B cell (primary cell): ENCODE results near the gene TMEM35B. TPM values are rescaled to one million over a fixed set of nuclear protein-coding genes. Genes with fewer than 3 reads are reported as not detected.
"Not testable (repeated sequence)": the region's sequence is repeated elsewhere in the genome, so short reads cannot be mapped to it uniquely, and the experiment has no call there.

Experiments used
- ATAC-seq: fragments of 200-7000 bp; cut with Tn5 transposase; one replicate; pipeline ENCODE4 v1.10.0; 2021; ENCODE audit warnings: low read depth, mild to moderate bottlenecking, moderate number of reproducible peaks, moderate library complexity
- CTCF ChIA-PET: fragments of 350-600 bp; sonication (Branson Sonifier 250); formaldehyde crosslinking; loops from one replicate; lab custom pipeline; 2021; ENCODE audit warnings: antibody characterized with exemption, inconsistent platforms; lab: Charles Lee
- POLR2A ChIA-PET: fragments of 350-600 bp; sonication (Branson Sonifier 250); formaldehyde crosslinking; loops from one replicate; lab custom pipeline; 2021; ENCODE audit warnings: antibody characterized with exemption; lab: Charles Lee
- DNase-seq: peaks from one replicate; pipeline ENCODE4 v3.0.0; 2013
- H2AFZ ChIP-seq: 2 replicates; pipeline ENCODE4 v1.6.1; 2012; ENCODE audit warnings: mild to moderate bottlenecking, low read depth, low read length; ENCODE audit not compliant: insufficient read depth, poor library complexity, severe bottlenecking
- H3K27ac ChIP-seq, 2 donors: 1 replicate in 1 of 2; 2 replicates in 1 of 2; pipeline ENCODE4 v1.5.1; 2012 to 2013; ENCODE audit warnings: low read length in 2 of 2, mild to moderate bottlenecking in 2 of 2, moderate library complexity in 1 of 2
- H3K27me3 ChIP-seq, 4 experiments: fragments of 200-600 bp in 1 of 4; sonication (generic) in 1 of 4; replicated peaks in 1 of 4; 1 replicate in 2 of 4; 2 replicates in 2 of 4; pipeline versions ENCODE4 v1.6.1 to v1.7.0; 2013 to 2016; ENCODE audit warnings: low read length in 3 of 4, mild to moderate bottlenecking in 2 of 4, mixed read lengths in 1 of 4, moderate library complexity in 1 of 4; ENCODE audit not compliant: insufficient read depth in 4 of 4, control insufficient read depth in 3 of 4; ENCODE audit errors: control extremely low read depth in 1 of 4
- H3K36me3 ChIP-seq, 2 experiments: replicated peaks in 1 of 2; 1 replicate in 1 of 2; 2 replicates in 1 of 2; pipeline versions ENCODE4 v1.6.1 to v1.7.1; 2013; ENCODE audit warnings: low read length in 1 of 2; ENCODE audit not compliant: insufficient read depth in 2 of 2, control insufficient read depth in 1 of 2; ENCODE audit errors: control extremely low read depth in 1 of 2, extremely low read depth in 1 of 2
- H3K4me1 ChIP-seq, 2 donors: fragments of 200-600 bp in 1 of 2; sonication (generic) in 1 of 2; 1 replicate in 1 of 2; 2 replicates in 1 of 2; pipeline versions ENCODE4 v1.5.1 to v1.6.1; 2013 to 2017; ENCODE audit warnings: low read length in 2 of 2; ENCODE audit not compliant: control insufficient read depth in 2 of 2, insufficient read depth in 2 of 2
- H3K4me2 ChIP-seq: replicated peaks from 2 replicates; pipeline ENCODE3; 2012; ENCODE audit warnings: mild to moderate bottlenecking, low read depth, low read length; ENCODE audit not compliant: poor library complexity, severe bottlenecking
- H3K4me3 ChIP-seq, 5 experiments: fragments of 200-600 bp in 1 of 5; sonication (generic) in 1 of 5; 1 replicate in 3 of 5; 2 replicates in 2 of 5; pipeline versions ENCODE4 v1.5.1 to v1.7.0; 2011 to 2016; ENCODE audit warnings: low read length in 4 of 5, mild to moderate bottlenecking in 4 of 5, low read depth in 2 of 5, control low read depth in 1 of 5, moderate library complexity in 1 of 5; ENCODE audit not compliant: insufficient read depth in 1 of 5; ENCODE audit errors: control extremely low read depth in 1 of 5, extremely low read depth in 1 of 5
- H3K79me2 ChIP-seq: fragments of 200-600 bp; sonication (generic); one replicate; pipeline ENCODE4 v1.6.0; 2016; ENCODE audit warnings: low read length; ENCODE audit not compliant: control insufficient read depth, insufficient read depth
- H3K9ac ChIP-seq: fragments of 200-600 bp; sonication (generic); 2 replicates; pipeline ENCODE4 v1.6.1; 2017; ENCODE audit warnings: mild to moderate bottlenecking, low read length, moderate library complexity
- H3K9me3 ChIP-seq, 3 donors: one replicate each; pipeline versions ENCODE4 v1.6.1 to v1.7.1; 2013; ENCODE audit warnings: low read length in 2 of 3; ENCODE audit not compliant: control insufficient read depth in 2 of 3, insufficient read depth in 1 of 3; ENCODE audit errors: control extremely low read depth in 1 of 3
- H4K20me1 ChIP-seq: 2 replicates; pipeline ENCODE4 v1.6.0; 2012; ENCODE audit warnings: mild to moderate bottlenecking, low read length; ENCODE audit not compliant: insufficient read depth, control insufficient read depth, poor library complexity, severe bottlenecking
- H3K27ac Mint-ChIP-seq: one replicate; pipeline ENCODE4 v1.8.0; 2021; ENCODE audit warnings: mixed read lengths
- H3K27me3 Mint-ChIP-seq: one replicate; pipeline ENCODE4 v1.8.0; 2021; ENCODE audit warnings: mixed read lengths
- H3K4me1 Mint-ChIP-seq: one replicate; pipeline ENCODE4 v1.8.0; 2021; ENCODE audit warnings: mixed read lengths
- H3K4me3 Mint-ChIP-seq: one replicate; pipeline ENCODE4 v1.8.0; 2021; ENCODE audit warnings: mixed read lengths
- H3K9me3 Mint-ChIP-seq: one replicate; pipeline ENCODE4 v1.8.0; 2022; ENCODE audit warnings: mixed read lengths; ENCODE audit not compliant: insufficient read depth
- CTCF ChIP-seq: fragments of 200-600 bp; IDR thresholded peaks from one replicate; pipeline ENCODE4 v1.8.0; 2022; ENCODE audit warnings: antibody characterized with exemption, mild to moderate bottlenecking
- EZH2 ChIP-seq: IDR thresholded peaks from 2 replicates; pipeline ENCODE4 v1.6.1; 2012; ENCODE audit warnings: borderline replicate concordance, low read depth, mild to moderate bottlenecking, moderate library complexity, low read length; ENCODE audit not compliant: insufficient read depth, poor library complexity, severe bottlenecking
- WGBS: methylation state at CpG from one replicate; pipeline ENCODE4 v1.1.5; 2013; ENCODE audit warnings: missing lambda C conversion rate; ENCODE audit not compliant: insufficient coverage; 5-methylcytosine and 5-hydroxymethylcytosine counted together
- intact Hi-C: fragments of 100-400 bp; cut with micrococcal nuclease; formaldehyde crosslinking; loops from one replicate; pipeline ENCODE4 v1.10.0; 2022
- polyA plus RNA-seq: library from polyadenylated mRNA; depleted of rRNA; stranded (reverse); fragments of >200 nt; gene quantifications from 2 replicates; pipeline ENCODE4 v1.2.3, GENCODE V29; 2012
- total RNA-seq, 2 donors: library from RNA; stranded (reverse); fragments of 120-200 nt in 1 of 2; gene quantifications; 1 replicate in 1 of 2; 2 replicates in 1 of 2; pipeline versions ENCODE4 v1.2.3 to v1.2.4, GENCODE V29; 2013 to 2022

Gene TMEM35B
- total and polyA plus RNA-seq, 2 donors (not counting 1 experiment from before 2014, with no cell fraction given): 15.9 to 16.2 TPM

- Mint-ChIP-seq H3K9me3 (no peaks in the 10 kb centered on the region), H3K27me3 (no peaks in the 10 kb centered on the region), H3K4me1 (no peaks in the 10 kb centered on the region), H3K4me3 (no peak overlapping the region), H3K27ac (no peak overlapping the region)
- Histone ChIP-seq H3K4me1 (no peaks in the 10 kb centered on the region), H3K36me3 (no peaks in the 10 kb centered on the region), H3K4me3 (no peak overlapping the region), H3K79me2 (no peaks in the 10 kb centered on the region), H2AFZ (no peak overlapping the region), H3K4me2 (no peak overlapping the region), H4K20me1 (no peaks in the 10 kb centered on the region), H3K9me3 (peaks cover 0 to 14% (median 3%) of the 10 kb centered on the region in 3 donors), H3K27me3 (peaks cover 0 to 4% (median 2%) of the 10 kb centered on the region in 4 experiments), H3K27ac (no peak overlapping the region), H3K9ac (no peak overlapping the region)
- 100% methylated on average over 2 of the region's 5 CpGs for WGBS
- ChIA-PET CTCF (no interaction called here), POLR2A (interaction anchor here (0.6 kb wide), 1 partner anchor 14 kb away, joined by 3 read pairs; no protein-coding TSS in a partner anchor)
- DNase-seq (no peak), ATAC-seq (no peak)
- intact Hi-C loops: no loop called here
- no peak for TF ChIP-seq EZH2
- TF ChIP-seq CTCF: no peak
Measured at GRCh38 chr1:34970220-34970735, 14.9 kb downstream of the TMEM35B start.

GRCh38 chr1:34968297-34968696 is 16.9 kb downstream of the TMEM35B start:
- not testable (repeated sequence) for H3K4me3 Mint-ChIP-seq, DNase-seq

GRCh38 chr1:34967672-34968071 is 17.5 kb downstream of the TMEM35B start:
- H4K20me1 ChIP-seq, H2AFZ ChIP-seq, H3K4me1 Mint-ChIP-seq, H3K4me1 ChIP-seq, H3K27ac ChIP-seq, DNase-seq, H3K4me2 ChIP-seq, intact Hi-C loops, H3K27ac Mint-ChIP-seq, H3K27me3 ChIP-seq, H3K4me3 Mint-ChIP-seq, H3K36me3 ChIP-seq, H3K9ac ChIP-seq, POLR2A ChIA-PET, H3K9me3 Mint-ChIP-seq, H3K4me3 ChIP-seq, ATAC-seq, CTCF ChIA-PET, H3K79me2 ChIP-seq, H3K27me3 Mint-ChIP-seq: not testable (repeated sequence)
- H3K9me3 ChIP-seq: peaks cover 0 to 14% (median 3%) of the 10 kb centered on the region in 3 donors
- no CpG with 5 or more reads among the region's 36 CpGs for WGBS

More at GRCh38 chr1:34968297-34968696, 16.9 kb downstream of the TMEM35B start:
- H3K36me3 ChIP-seq, H3K4me1 Mint-ChIP-seq, H3K4me2 ChIP-seq, H3K27ac Mint-ChIP-seq, H3K27ac ChIP-seq, H4K20me1 ChIP-seq, H3K4me3 ChIP-seq, ATAC-seq, H2AFZ ChIP-seq, H3K4me1 ChIP-seq, CTCF ChIA-PET, H3K27me3 ChIP-seq, H3K9me3 Mint-ChIP-seq, H3K27me3 Mint-ChIP-seq, POLR2A ChIA-PET, intact Hi-C loops, H3K9ac ChIP-seq, H3K79me2 ChIP-seq: not testable (repeated sequence)
- no CpG with 5 or more reads among the region's 3 CpGs for WGBS
- H3K9me3 ChIP-seq: peaks cover 0 to 14% (median 3%) of the 10 kb centered on the region in 3 donors
